ENCODE results near the gene RPGR.

DNA sequence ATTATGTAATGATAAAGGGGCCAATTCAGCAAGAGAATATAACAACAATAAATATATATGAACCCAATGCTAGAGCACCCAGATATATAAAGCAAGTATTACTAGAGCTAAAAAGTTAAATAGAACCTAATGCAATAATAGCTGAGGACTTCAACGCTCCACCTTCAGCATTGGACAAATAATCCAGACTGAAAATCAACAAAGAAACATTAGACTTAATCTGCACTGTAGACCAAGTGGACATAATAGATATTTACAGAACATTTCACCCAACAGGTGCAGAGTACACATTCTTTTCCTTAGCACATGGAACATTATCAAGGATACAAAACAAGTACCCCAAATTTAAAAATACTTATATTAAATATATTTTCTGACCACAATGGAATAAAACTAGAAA lies 49.4 kb upstream of the RPGR start:
- TF ChIP-seq, protein P1, sequence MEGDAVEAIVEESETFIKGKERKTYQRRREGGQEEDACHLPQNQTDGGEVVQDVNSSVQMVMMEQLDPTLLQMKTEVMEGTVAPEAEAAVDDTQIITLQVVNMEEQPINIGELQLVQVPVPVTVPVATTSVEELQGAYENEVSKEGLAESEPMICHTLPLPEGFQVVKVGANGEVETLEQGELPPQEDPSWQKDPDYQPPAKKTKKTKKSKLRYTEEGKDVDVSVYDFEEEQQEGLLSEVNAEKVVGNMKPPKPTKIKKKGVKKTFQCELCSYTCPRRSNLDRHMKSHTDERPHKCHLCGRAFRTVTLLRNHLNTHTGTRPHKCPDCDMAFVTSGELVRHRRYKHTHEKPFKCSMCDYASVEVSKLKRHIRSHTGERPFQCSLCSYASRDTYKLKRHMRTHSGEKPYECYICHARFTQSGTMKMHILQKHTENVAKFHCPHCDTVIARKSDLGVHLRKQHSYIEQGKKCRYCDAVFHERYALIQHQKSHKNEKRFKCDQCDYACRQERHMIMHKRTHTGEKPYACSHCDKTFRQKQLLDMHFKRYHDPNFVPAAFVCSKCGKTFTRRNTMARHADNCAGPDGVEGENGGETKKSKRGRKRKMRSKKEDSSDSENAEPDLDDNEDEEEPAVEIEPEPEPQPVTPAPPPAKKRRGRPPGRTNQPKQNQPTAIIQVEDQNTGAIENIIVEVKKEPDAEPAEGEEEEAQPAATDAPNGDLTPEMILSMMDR (IDR thresholded peaks at IDR 0.05): no peak
- TF ChIP-seq POLR2A (IDR thresholded peaks at IDR 0.05): no peak
